RPMI8226 (cell line): ENCODE results near the gene MAN1B1.
"Not testable (repeated sequence)": the region's sequence is repeated elsewhere in the genome, so short reads cannot be mapped to it uniquely, and the experiment has no call there.

Experiments used
- DNase-seq: peaks from one replicate; pipeline ENCODE4 v3.0.0-alpha.2; 2015

The MAN1B1 gene

DNA sequence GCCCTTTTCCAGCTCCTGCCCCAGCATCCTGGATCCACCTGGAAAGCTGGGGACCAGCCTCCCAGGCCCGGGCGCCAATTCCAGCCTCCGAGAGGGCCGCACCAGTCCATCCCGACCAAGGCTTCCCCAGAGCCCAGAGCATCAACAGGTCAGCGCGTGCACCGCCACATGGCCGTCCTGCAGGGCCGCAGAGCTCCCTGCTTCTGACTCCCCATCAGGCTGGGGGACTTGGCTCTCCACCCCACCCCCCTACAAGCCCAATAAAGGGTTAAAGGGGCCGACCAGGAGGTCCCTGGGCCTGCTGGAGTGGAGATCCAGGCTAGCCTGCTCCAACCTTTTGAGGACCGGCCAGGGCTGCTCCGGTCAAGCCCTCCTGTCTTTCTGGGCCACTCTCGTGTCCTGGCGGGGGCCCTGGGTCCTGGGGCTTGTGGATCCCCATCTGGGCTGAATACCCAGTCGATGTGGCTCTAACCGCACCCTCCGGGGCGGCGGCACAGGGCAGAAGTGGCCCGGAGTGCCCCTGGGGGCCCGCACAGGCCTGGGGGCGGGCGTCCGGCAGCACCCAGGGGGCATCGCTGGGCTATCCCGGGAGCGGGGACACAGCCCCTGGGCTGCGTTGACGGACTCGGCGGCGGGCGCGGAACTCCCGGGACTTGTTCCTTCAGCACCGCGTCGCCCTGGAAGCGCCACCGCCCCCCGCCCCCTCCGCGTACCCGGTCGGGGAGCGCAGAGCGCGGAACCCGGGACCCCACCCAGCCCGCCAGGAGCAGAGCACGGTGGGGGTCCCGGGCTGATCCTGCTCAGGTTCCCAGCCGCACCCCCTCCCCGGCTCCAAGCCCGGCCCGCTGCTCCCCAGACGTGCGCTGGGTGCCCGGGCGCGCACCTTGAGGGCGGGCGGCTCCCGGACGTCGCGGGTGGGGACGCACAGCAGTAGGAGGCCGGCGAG lies 33.5 kb upstream of the MAN1B1 start:
- no peak for DNase-seq

DNA sequence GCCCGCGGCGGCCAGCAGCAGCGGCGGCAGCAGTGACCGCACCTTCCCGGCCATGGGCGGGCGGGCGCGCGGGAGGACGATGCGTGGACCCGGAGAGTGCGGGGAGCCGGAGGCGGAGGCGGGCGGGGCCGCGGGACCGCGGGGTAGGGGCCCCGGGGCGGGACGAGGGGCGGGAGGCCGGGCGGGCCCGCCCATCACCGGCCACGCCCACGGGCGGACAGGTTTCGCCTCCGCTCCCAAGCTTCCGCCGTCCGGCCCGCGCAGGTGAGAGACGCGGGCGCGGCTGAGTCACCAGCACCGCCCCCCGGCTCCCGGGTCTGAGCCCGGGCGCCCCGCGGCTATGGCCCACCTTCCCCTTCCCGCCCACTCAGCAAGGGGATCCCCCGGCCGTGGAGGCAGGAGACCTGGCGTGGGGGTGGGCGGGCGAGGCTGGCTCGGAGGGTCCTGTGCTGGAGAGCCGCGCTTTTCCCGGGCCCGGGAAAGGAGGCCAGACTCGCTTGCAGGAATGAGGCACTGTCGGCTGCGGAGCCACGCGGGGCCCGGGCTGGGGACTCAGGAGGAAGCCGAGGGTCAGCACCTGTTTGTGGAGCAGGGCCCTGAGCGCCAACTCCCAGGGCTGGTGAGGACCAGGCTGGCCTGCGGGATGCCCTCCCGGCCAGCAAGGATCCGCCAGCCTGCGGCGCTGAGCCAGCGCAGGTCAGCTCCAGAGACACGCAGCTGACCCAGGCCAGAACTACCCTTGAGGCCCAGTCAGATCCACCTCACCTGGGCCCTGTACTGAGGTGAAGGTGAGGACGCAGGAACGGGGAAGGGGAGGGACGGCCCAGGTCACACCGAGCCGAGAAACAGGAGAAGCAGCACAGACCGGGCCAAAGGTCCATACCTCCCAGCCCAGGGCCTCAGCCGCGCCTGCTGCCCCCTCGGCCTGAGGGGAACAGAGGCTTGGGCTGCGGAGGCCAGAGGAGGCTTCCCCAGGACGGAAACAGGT lies 32.5 kb upstream of the MAN1B1 start, which contains the start of gene ENTPD2:
TSS of gene ENTPD2 (minus strand) at position 118 of the 988 bp plus-strand sequence. CDS start at position 54, 64 bp downstream.
- DNase-seq, result peak; percentile 91

DNA sequence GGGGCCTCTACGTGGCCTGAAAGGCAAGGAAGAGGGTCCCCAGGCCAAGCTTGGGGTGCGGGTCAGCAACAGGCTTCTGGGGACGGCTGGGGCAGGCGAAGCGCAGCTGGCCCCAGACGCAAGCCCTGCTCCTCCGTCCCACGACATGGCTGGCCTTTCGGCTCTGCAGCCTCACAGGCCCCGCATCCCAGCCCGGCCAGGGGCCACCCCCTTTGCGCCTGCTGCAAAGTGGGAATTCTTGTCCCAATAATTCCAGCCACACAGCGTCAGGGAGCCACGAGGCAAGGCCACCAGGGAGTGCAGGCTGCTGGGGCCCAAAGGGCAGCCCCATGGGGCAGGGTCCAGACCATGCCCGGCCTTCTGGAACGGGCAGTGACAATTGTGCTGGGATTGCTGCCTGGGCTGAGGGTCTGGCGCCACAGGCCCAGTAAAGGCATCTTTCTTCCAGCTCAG lies 31.8 kb upstream of the MAN1B1 start:
- DNase-seq, result no peak

DNA sequence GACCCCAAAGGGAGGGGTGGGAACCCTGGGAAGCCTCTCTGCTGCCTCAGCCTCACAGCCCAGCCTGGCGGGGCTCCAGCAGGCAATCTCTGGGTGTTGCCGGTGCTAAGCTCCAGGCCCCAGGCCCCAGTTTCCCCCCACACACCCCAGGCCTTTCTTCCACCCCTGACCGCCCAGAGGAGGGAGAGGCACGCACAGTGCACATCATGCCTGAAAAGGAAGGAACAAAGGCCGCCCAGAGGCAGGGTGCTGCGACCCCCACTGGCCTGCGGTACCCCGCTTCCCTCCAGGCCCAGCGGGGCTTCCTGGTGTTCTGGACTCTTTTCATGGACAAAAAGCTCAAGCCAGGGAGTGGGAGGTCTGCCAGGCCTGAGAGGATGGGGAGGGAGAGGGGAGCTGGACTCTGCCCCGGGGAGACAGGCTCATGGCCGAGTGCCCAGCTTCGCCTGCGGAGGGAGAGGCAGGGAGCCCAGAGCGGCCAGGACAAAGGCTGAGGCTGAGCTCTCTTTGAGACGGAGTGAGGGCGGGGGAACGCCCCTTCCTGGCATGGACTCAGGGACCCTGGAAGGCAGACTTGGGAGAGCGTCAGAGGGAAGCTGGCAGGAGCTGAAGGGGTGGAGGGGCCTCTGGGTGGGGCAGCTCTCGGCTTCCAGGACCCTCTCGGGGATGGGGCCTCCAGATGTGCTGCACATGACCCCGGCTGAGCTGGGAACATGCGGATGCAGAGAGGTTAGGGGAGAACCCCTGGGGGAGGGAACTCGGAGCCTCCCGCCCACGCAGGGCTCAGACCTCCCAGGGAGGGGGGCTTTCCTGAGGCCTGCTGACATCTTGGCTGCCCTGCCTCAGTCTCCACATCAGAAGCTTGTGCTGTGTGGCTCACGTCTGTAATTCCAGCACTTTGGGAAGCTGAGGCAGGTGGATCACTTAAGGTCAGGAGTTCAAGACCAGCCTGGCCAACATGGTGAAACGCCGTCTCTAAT lies 31.1 kb upstream of the MAN1B1 start:
- no peak for DNase-seq

DNA sequence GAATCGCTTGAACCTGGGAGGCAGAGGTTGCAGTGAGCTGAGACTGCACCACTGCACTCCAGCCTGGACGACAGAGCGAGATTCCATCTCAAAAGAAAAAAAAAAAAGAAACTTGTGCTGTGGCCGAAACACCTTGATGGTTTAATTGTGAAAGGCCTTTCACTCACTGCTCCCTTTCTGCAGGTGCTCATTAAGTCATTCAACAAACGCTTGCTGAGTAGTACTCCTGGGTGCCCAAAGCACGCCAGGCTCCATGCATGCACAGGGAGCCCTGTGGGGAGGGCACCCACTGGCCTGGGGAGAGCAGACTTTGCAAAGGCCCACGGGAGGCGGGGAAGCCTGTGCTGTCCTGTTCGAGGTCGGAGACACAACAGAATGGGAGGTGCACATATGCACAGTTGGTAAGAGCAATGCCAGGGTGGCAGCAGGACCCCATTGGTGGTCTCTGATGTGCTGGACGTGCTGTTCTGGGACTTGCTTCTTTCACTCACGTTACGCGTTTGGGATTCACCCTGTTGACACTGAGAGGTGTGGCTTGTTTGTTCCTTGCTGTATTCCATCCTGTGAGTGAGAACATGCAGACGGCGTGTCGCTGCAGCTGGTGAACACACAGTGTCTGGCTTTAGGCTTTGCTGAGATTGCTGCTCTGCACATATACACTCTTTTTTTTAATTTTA lies 29.9 kb upstream of the MAN1B1 start:
- no peak for DNase-seq

DNA sequence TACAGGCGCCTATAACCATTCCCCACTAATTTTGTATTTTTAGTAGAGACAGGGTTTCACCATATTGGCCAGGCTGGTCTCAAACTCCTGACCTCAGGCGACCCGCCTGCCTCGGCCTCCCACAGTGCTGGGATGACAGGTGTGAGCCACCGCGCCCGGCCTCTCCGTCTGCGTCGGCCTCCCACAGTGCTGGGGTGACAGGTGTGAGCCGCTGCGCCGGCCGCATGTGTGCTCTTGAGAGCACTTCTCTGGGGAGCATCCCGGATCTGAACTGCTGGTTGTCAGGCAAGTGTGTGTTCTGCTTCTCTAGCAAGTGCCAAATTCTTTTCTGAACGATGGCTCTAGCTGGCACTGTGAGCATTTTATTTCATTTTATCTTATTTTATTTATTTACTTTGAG lies 29.2 kb upstream of the MAN1B1 start:
- no peak for DNase-seq

DNA sequence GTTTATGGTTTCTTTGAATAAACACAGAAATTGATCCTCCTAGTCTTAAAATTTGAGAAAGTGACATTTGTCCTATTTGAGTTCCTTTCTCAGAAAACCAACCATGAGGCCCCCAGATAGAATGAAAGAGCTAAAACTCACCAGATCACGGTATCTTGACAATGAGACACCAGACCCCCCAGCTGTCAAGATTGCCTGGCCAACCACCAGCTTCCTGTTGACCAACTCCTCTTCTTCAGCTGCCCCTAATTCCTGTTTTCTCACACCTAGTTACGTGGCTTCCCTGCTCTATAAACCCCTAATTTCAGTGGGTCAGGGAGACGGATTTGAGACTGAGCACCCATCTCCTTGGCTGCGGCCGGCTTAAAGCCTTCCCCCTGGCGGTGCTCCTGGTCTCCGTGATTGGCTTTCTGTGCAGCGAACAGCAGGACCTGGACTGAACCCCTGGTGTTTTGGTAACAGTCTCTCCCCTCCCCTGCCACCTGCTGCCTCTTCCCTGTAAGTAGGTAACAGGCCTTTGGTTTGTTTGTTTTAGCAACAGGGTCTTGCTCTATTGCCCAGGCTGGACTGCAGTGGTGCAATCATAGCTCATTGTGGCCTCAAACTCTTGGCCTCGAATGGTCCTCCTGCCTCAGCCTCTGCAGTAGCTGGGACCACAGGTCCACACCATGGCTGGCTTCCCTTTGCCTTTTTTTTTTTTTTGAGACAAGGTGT lies 28.1 kb upstream of the MAN1B1 start:
- no peak for DNase-seq

DNA sequence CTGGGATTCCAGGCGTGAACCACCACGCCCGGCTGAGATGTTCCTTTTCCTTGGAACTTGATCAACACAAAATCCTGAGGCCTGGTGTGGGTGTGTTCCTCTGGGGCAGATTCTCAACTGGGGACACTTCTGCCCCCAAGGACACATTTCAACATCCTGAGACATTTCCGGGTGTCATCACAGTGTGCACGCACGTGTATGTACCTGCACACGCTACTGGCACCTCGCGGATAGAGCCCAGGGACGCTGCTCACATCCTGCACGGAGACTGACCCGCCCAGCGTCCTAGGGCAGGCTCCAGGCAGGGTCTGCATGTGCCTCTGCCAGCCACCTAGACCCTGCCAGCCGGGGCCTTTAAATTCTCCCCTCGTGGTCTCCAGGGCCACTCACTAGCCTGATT lies 24.4 kb upstream of the MAN1B1 start:
- DNase-seq, result no peak

DNA sequence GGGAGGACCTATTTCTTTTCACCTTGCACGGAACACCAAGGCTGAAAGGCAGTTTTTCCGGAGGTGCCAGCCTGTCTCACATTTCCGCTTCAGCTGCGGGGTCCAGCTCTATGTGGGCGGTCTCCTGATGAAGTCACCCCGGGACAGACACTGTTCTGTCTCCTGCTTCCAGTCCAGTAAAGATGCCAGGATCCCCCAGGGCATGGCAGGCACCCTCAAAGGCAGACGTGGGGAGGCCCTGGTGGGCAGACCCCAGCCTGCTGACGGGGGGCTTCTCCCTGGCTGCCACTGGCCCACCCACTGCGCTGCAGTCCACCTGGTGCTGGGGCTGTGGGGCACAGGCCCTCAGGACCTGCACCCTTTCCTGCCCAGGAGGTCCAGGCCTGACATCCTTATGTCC lies 24.0 kb upstream of the MAN1B1 start:
- not testable (repeated sequence) for DNase-seq

DNA sequence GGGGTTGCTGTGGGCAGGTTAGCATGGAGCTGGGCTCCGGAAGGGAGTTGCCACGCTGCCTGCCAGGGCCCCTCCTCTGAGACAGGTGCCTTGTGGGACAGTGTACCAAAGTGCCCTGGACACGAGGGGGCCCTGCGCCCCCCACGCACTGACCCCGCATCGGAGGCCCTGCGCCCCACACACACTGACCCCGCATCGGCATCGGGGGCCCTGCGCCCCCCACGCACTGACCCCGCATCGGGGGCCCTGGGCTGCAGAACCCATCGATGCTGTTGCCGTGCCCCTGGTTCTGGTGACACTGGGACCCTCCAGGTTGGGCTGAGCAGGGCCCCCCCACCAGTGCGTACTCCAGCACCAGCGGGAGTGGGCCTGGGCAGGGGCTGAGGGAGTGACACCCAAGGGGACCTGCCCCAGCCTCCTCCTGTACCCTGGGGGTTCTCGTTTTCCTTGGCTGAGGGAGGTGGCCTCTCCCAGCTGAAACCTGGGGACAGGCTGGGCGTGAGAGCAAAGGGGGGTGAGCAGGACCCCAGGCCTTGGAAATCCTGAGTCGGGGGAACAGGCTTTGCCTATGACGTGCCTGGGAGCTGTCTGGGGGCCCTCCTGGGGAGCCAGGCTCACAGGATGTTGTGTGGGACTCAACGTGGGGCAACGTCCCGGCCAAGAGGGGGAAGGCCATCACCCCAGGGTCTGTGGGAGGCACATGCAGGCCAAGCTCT lies 23.3 kb upstream of the MAN1B1 start:
- DNase-seq, result no peak

DNA sequence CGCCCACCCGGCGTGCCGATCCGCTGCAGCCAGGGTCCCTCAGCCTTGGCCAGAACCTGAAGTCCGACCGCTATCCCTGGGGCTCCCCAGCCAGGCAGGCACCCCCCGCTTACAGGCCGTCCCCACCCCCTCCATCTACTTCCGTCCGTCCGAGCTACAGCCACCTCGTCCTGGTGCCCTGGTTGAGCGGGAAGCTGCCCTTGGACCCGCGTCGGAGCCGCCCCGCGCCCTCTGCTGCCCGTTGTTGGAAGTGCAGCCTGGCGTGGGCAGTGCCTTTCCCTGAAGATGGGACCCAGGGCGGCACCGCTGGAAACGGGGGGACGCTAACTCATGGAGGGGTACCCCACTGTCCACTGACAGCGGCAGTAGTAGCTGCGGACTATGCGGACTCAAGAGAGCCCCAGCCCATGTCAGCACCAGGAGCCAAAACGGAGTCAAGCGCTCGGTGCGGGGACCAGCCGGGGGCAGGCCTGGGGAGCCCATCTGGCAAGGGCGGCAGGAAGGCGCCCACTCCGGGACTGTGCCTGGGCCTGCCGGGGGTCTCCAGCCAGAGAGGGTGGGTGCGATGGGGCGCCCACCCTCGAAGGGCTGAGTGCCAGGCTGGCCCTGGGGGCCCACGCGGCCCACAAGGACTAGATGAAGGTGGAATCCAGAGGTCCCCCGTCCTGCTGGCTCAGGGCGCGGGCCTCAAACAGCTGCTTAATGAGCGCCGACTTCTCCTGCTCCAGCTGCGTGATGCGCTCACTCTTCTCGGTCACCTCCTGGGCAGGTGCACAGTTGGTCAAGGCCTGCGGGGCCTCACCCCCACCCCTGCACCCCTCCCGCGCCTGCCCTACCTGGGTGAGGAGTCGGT lies 22.5 kb upstream of the MAN1B1 start:
- DNase-seq, result peak; percentile 66

DNA sequence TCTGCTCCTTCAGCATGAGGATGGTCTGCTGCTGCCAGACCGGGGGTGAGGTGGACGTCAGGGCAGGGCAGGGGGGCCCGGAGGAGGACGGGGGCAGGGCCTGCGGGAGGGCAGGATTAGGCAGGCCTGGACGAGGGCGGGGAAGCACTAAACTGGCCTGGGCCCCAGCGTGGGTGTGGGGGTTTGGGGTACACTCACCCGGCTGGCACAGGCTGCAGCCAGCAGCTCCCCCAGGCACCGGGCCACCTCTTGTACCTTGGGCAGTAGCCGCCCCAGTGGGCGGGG lies 22.0 kb upstream of the MAN1B1 start:
- DNase-seq, result no peak

DNA sequence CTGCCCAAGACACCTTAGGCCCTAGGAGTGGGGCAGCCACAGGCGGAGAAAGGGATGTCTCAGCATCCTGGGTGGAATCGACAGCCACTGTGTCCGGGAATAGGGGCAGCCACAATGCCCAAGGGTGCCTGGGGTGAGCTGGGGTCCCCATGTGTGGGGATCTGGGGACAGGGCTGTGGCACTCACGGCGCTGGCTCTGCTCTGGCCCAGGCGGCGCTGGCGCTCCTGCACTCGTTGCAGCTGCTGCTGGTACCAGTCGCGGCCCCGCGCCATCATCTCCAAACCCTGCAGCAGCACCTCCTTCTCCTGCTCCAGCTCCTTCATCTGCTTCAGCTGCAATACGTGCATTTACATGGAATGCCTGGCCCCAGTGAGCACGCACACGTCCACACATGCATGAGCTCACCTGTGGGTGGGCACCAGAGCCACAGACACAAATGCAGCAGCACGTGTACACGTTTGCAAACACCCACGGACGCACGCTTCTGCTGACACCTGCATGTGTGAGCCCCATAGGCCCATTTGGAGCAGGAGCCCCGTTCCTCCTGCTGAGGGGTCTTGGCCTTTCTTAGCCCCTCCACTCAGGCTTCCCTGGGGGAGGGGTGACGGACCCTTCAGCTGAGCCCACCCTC lies 21.3 kb upstream of the MAN1B1 start:
- DNase-seq, result no peak

DNA sequence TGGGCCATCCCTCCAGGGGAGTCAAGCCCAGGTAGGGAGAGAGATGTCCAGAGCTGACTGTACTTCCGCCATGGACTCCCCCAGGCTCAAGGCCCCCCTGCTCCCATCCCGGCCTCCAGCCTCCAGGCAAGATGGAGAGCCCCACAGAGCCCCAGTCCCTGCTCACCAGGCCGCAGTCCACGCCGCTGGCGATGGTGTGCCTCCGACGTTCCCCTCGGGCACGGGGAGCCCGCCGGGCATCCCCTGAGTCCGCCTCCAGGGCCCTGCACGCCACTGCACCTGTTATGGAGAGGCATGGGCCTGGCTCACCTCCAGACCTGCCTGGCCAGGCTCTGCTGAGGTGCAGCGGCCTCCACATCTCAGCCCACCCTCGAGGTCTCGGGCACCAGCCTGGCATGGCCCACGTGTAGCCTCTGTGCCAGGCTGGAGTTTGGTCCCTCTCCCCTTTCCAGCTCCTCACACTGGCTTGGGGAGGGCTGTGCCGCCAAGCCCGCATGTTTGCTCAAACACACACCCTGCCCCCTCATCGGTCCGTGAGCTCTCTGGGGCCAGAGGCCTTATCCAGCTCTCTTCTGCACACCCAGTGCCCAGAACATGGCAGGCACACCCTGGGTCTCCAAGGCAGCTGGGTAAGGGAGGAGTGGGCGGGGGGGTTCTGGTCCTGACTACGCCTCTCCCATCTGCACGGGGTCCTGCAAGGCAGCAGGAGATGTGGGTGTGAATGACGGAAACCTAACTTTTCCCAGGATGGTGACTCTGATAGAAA lies 20.5 kb upstream of the MAN1B1 start:
- no peak for DNase-seq

DNA sequence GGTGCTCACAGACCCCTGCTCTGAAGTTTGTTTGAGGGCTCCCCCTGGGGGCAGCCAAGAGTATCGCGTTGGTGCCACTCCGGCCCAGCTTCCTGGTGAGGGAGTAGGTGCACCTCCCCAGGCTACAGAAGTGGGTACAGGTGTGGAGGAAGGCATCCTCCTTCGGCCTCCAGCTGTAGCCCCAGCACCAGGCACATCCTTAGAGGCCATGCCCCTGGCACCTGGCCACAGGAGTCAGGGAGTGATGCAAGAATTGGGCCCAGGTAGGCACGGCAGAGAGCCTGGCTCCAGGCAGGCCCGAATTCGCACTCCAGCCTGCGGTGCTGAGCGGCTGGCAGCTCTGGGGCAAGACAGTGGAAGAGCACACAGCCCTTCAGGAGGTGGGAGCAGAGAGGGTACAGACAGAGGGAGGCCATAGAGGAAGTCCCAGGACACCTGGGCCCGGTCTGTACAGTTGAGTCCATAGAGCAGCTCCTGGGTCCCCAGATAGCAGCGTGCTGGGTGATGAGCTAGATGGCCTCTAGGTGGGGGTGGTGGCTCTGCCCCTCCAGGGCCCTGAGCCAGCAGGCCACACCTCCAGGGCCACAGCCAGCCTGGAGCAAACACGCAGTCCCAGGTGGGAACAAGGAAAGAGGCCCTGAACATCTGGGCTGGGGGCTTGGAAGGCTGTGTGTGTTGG lies 18.8 kb upstream of the MAN1B1 start:
- DNase-seq, result peak; percentile 94

DNA sequence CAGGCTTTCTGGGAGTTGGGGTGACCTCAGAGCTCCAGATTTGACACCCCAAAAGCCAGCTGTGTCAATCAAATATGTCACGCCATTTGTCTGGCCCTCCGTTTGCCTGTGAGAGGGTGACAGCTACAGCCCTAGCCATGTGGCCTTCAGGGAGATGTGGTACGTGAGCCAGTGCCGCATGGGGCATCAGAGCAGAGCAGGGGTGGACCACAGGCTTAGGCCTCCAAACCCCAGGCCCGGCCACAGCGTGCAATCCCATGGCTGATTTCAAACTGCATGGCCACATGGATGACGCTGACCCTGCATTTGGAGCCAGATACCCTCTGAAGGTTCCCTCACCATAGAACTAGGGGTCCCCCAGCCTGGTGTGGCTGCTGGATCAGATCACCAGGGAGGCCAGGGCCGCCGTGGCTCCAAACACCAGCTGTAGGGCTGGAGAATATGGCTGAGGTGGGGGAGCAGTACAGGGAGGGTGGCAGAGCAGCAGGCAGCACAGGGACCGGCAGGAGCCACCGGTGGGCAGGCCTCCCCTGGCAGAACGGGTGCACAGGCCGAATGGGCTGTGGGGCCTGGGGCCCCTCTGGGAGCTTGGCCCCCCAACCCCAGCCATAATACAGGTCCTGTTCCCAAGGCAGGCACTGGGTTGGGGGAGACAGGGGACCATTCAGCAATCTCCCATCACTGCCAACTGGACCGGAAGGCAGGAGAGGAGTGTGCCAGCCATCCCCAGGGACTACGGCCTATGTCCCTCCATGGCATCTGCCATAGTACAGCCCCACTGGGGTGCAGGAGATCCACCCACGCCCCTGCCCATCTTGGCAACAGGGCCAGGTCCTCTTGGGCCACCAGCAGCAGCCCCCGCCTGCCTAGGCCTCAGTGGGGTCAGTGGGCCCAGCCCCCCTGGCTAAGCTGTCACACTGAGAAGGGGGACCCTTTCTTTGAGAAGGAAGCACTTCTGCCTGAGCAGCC lies 18.0 kb upstream of the MAN1B1 start:
- no peak for DNase-seq
